B cell (primary cell): ENCODE results near the gene AK4.

ENCODE experiments used
- EZH2 ChIP-seq: IDR thresholded peaks from 2 replicates; pipeline ENCODE4 v1.6.1; 2012; ENCODE audit warnings: borderline replicate concordance, low read depth, mild to moderate bottlenecking, moderate library complexity, low read length; ENCODE audit not compliant: insufficient read depth, poor library complexity, severe bottlenecking
- TF ChIP-seq, protein P1 (sequence below): fragments of 200-600 bp; IDR thresholded peaks from one replicate; pipeline ENCODE4 v1.8.0; 2022; ENCODE audit warnings: antibody characterized with exemption, mild to moderate bottlenecking

DNA sequence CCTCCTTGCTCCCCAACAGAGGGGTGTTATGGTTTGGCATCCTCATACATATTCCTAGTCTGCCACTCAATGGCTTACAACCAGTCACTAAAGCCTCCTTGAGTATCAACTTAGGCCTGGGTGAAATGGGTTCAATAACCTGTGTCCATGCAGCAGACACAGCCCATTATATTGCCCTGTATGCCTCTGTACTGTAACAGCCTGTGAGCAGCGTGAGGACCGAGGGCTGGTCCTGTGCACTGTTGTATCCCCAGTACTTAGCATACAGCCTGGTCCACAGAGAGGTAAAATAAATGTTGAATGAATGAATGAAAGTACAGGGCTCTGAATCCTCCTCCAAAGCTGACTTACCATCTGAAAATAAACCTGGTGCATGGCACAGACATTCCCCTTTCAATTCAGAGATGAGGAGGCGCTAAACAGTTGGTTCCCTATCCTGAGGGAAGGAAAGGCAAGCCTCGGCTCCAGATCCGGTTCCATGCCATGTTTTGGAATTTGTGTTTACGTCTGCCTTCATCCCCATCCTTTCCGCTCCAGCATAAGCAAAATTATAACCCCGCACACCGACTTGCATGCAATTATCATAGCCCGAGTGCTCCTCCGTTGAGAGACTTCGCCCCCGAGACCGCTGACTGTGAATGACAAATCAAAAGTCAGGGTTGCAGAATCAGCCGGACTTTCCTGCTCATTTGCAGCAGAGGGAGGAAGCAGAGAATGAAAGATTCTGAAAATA is 116.4 kb downstream of the AK4 start:
- TF ChIP-seq, protein P1, sequence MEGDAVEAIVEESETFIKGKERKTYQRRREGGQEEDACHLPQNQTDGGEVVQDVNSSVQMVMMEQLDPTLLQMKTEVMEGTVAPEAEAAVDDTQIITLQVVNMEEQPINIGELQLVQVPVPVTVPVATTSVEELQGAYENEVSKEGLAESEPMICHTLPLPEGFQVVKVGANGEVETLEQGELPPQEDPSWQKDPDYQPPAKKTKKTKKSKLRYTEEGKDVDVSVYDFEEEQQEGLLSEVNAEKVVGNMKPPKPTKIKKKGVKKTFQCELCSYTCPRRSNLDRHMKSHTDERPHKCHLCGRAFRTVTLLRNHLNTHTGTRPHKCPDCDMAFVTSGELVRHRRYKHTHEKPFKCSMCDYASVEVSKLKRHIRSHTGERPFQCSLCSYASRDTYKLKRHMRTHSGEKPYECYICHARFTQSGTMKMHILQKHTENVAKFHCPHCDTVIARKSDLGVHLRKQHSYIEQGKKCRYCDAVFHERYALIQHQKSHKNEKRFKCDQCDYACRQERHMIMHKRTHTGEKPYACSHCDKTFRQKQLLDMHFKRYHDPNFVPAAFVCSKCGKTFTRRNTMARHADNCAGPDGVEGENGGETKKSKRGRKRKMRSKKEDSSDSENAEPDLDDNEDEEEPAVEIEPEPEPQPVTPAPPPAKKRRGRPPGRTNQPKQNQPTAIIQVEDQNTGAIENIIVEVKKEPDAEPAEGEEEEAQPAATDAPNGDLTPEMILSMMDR = no peak
- no peak for TF ChIP-seq EZH2
